HepG2 (cell line): ENCODE results near the gene NOCT. TPM values are rescaled to one million over a fixed set of nuclear protein-coding genes. Genes with fewer than 3 reads are reported as not detected.

Source experiments
- ATAC-seq: fragments of 200-7000 bp; cut with Tn5 transposase; 3 replicates; pipeline ENCODE4 v1.9.1; 2020; ENCODE audit warnings: mild to moderate bottlenecking, moderate library complexity
- BruUV-seq: library from RNA; stranded (reverse); fragments of 400-500 nt; replicated peaks from 2 replicates; lab custom pipeline; 2021; lab: Mats Ljungman, UMichigan
- CTCF ChIA-PET: fragments of 300-600 bp; formaldehyde crosslinking; extraction: SDS; loops from one replicate; lab custom pipeline; 2021; ENCODE audit warnings: low total read pairs, inconsistent platforms, low intra/inter-chr PET ratio; lab: Yijun Ruan, JAX
- POLR2A ChIA-PET: fragments of 350-600 bp; sonication (Branson Sonifier 250); formaldehyde crosslinking; loops from one replicate; lab custom pipeline; 2020; ENCODE audit warnings: antibody characterized with exemption, inconsistent platforms; lab: Yijun Ruan, JAX
- DNase-seq: peaks from one replicate; pipeline ENCODE4 v3.0.0-alpha.2; 2015; ENCODE audit warnings: low spot score
- FAIRE-seq: peaks from 3 replicates; lab custom pipeline; 2011; peaks lifted over from hg19 to GRCh38; lab: Jason Lieb, UNC
- H2AFZ ChIP-seq: one replicate; pipeline ENCODE4 v1.6.1; 2011; ENCODE audit warnings: low read length, inconsistent platforms
- H3K27ac ChIP-seq: fragments of 300-600 bp; 3 replicates; pipeline ENCODE4 v1.8.0; 2011; ENCODE audit warnings: mixed run types, mild to moderate bottlenecking, mixed read lengths, low read length, inconsistent platforms; ENCODE audit not compliant: insufficient read depth; ENCODE audit errors: extremely low read length
- H3K27me3 ChIP-seq, 2 experiments: fragments of 200-600 bp in 1 of 2; 2 replicates in 1 of 2; 3 replicates in 1 of 2; pipeline versions ENCODE4 v1.6.0 to v1.8.0; 2011; ENCODE audit warnings: low read length in 2 of 2, mild to moderate bottlenecking in 2 of 2, moderate library complexity in 2 of 2, inconsistent platforms in 1 of 2; ENCODE audit not compliant: insufficient read depth in 2 of 2, control insufficient read depth in 1 of 2
- H3K36me3 ChIP-seq, 2 experiments: fragments of 200-600 bp in 1 of 2; replicated peaks in 1 of 2; 2 replicates in 1 of 2; 3 replicates in 1 of 2; pipeline versions ENCODE4 v1.5.1 to v1.8.0; 2011; ENCODE audit warnings: low read length in 2 of 2, inconsistent platforms in 1 of 2; ENCODE audit not compliant: insufficient read depth in 2 of 2, control insufficient read depth in 1 of 2
- H3K4me1 ChIP-seq: 2 replicates; pipeline ENCODE4 v1.5.1; 2012; ENCODE audit warnings: low read length, inconsistent platforms; ENCODE audit not compliant: insufficient read depth
- H3K4me2 ChIP-seq: 2 replicates; pipeline ENCODE4 v1.6.0; 2011; ENCODE audit warnings: low read depth, low read length, inconsistent platforms
- H3K4me3 ChIP-seq, 3 experiments: fragments of 200-600 bp in 1 of 3; sonication (generic), shearing (Covaris generic) in 1 of 3; replicated peaks in 1 of 3; 2 replicates each; pipeline ENCODE4 v1.5.1; 2011 to 2016; ENCODE audit warnings: low read length in 3 of 3, inconsistent platforms in 2 of 3, low read depth in 2 of 3, mild to moderate bottlenecking in 2 of 3, control low read depth in 1 of 3, mixed read lengths in 1 of 3; ENCODE audit not compliant: insufficient read depth in 1 of 3
- H3K79me2 ChIP-seq: one replicate; pipeline ENCODE4 v1.6.1; 2011; ENCODE audit warnings: low read length, inconsistent platforms; ENCODE audit not compliant: insufficient read depth
- H3K9ac ChIP-seq: 2 replicates; pipeline ENCODE4 v1.6.0; 2011; ENCODE audit warnings: mild to moderate bottlenecking, low read depth, low read length, inconsistent platforms; ENCODE audit not compliant: insufficient read depth
- H3K9me3 ChIP-seq: 2 replicates; pipeline ENCODE4 v1.5.1; 2012; ENCODE audit warnings: mild to moderate bottlenecking, low read length
- H4K20me1 ChIP-seq: 2 replicates; pipeline ENCODE4 v1.6.0; 2011; ENCODE audit warnings: inconsistent platforms, mild to moderate bottlenecking, low read length, moderate library complexity; ENCODE audit not compliant: insufficient read depth
- CHCHD3 ChIP-seq: sonication (generic); formaldehyde crosslinking; IDR thresholded peaks from 2 replicates; pipeline ENCODE4 v1.8.0; 2022; ENCODE audit warnings: mild to moderate bottlenecking, missing genetic modification reagents, moderate library complexity
- GLMP ChIP-seq: sonication (generic); formaldehyde crosslinking; IDR thresholded peaks from 2 replicates; pipeline ENCODE4 v1.9.0; 2021; ENCODE audit warnings: missing genetic modification reagents, mild to moderate bottlenecking, borderline replicate concordance
- NFIC ChIP-seq: IDR thresholded peaks from 2 replicates; pipeline ENCODE4 v1.6.1; 2012; ENCODE audit warnings: mild to moderate bottlenecking, low read length, inconsistent platforms
- NFRKB ChIP-seq: fragments of 450-650 bp; IDR thresholded peaks from 2 replicates; pipeline ENCODE4 v1.6.1; 2017
- NR0B2 ChIP-seq: sonication (generic); formaldehyde crosslinking; IDR thresholded peaks from 2 replicates; pipeline ENCODE4 v1.4.0; 2020; ENCODE audit warnings: mild to moderate bottlenecking, missing genetic modification reagents
- PCBP1 ChIP-seq: fragments of 200-400 bp; formaldehyde crosslinking; IDR thresholded peaks from 2 replicates; pipeline ENCODE4 v1.6.1; 2017; ENCODE audit warnings: mild to moderate bottlenecking, low read depth, low read length, borderline replicate concordance
- SNAI1 ChIP-seq: sonication (generic); formaldehyde crosslinking; IDR thresholded peaks from 2 replicates; pipeline ENCODE4 v1.5.0; 2020; ENCODE audit warnings: mild to moderate bottlenecking, missing genetic modification reagents, borderline replicate concordance
- SP1 ChIP-seq, 2 experiments: fragments of 450-650 bp in 1 of 2; sonication (generic) in 1 of 2; formaldehyde crosslinking in 1 of 2; IDR thresholded peaks; 2 replicates each; pipeline versions ENCODE4 v1.4.0 to v1.6.1; 2016 to 2020; ENCODE audit warnings: missing genetic modification reagents in 1 of 2
- ZNF10 ChIP-seq: sonication (generic); formaldehyde crosslinking; IDR thresholded peaks from 2 replicates; pipeline ENCODE4 v1.4.0; 2020; ENCODE audit warnings: mild to moderate bottlenecking, low read depth, missing genetic modification reagents, borderline replicate concordance
- ZNF101 ChIP-seq: sonication (generic); formaldehyde crosslinking; IDR thresholded peaks from 2 replicates; pipeline ENCODE4 v1.4.0; 2020; ENCODE audit warnings: mild to moderate bottlenecking, low read depth, missing genetic modification reagents, borderline replicate concordance
- ZNF275 ChIP-seq: sonication (generic); formaldehyde crosslinking; IDR thresholded peaks from 2 replicates; pipeline ENCODE4 v1.8.0; 2022; ENCODE audit warnings: missing genetic modification reagents, mild to moderate bottlenecking, inconsistent platforms, borderline replicate concordance
- ZNF292 ChIP-seq: sonication (generic); formaldehyde crosslinking; IDR thresholded peaks from 2 replicates; pipeline ENCODE4 v1.8.1; 2022; ENCODE audit warnings: mild to moderate bottlenecking, low read depth, missing genetic modification reagents, borderline replicate concordance
- ZNF567 ChIP-seq: sonication (generic); formaldehyde crosslinking; IDR thresholded peaks from 2 replicates; pipeline ENCODE4 v1.8.1; 2023; ENCODE audit warnings: mild to moderate bottlenecking, missing genetic modification reagents, borderline replicate concordance
- ZSCAN5A ChIP-seq: sonication (generic); formaldehyde crosslinking; IDR thresholded peaks from 2 replicates; pipeline ENCODE4 v1.8.0; 2022; ENCODE audit warnings: mild to moderate bottlenecking, missing genetic modification reagents, borderline replicate concordance
- WGBS: methylation state at CpG from one replicate; pipeline ENCODE4 v1.1.6; 2017; ENCODE audit warnings: low lambda C conversion rate; 5-methylcytosine and 5-hydroxymethylcytosine counted together
- in situ Hi-C: cut with HindIII; loops from 2 replicates; pipeline ENCODE4 v1.10.0; 2017; ENCODE audit warnings: low pct_unique_long_range_greater_than_20kb; ENCODE audit not compliant: extremely low pct_ligation_motif_present
- intact Hi-C: fragments of 100-400 bp; cut with micrococcal nuclease; formaldehyde crosslinking; loops from one replicate; pipeline ENCODE4 v1.10.0; 2022; ENCODE audit not compliant: unreplicated experiment
- polyA plus RNA-seq, 8 experiments: library from polyadenylated mRNA; depleted of rRNA in 3 of 8; stranded (reverse) in 7 of 8; unstranded in 1 of 8; fragments of >200 nt; fragmentation: Illumina TruSeq in 4 of 8; extraction: Trizol in 4 of 8; gene quantifications; 2 replicates each; pipeline versions ENCODE4 v1.2.1 to v1.2.3, GENCODE V29; 2011 to 2016; ENCODE audit warnings: low read depth in 4 of 8, missing spikeins in 1 of 8, mixed read lengths in 1 of 8; ENCODE audit not compliant: insufficient read depth in 1 of 8
- total RNA-seq, 5 experiments: library from RNA; depleted of rRNA; stranded (reverse); fragments of >200 nt; fragmentation: Illumina TruSeq; extraction: Trizol; gene quantifications; 2 replicates each; pipeline ENCODE4 v1.2.3, GENCODE V29; 2016; ENCODE audit warnings: low read depth in 1 of 5

NOCT gene
- total and polyA plus RNA-seq, 2 of the 13 experiments (the other 11 are each of a cell fraction or from before 2014, with no cell fraction given): 3.6 to 13.1 TPM

DNA sequence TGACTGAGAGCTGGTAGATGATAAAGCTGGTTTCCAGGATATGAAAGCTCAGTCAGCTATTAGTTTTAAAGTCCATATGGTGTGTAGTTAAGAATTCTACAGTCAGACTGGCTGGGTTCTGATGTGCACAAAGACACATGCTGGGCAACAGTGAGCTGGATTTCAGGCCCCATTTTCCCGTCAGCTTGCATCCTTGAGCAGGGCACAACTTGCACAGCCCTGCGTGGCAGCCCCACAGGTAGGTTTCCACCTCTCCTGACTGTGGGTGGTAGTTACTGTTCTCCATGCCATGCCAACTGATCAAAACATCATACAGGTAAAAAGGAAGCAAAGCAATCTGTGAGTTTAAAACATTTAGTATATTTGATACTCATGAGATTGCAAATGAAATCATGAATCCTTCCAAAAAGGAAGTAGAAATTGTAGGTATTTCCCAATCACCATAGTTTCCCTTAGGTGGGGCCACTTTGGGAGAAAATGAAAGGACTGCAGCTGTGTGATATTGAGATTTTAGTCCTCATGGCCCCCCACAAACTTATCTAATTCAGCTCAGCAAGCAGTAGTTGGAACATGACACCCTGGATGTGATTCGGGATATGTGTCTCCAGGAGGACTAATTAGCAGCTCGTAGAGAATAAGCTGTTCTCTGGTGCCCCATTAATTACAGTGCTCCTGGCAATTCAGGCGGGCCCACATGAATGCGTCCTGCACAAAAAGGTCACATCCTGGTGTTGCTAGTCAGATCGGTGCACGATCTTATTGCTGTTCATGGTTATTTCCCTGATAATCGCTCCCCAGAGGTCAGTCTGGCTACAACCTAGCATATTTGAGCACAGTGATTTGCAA, 42.4 kb upstream of the NOCT start (continued):
- TF ChIP-seq SP1 (IDR thresholded peaks at IDR 0.05) (no peak), SP1 (CRISPR knock-in tag; IDR thresholded peaks at IDR 0.05) (no peak), SNAI1 (CRISPR knock-in tag) (no peak), CHCHD3 (no peak), ZNF292 (CRISPR knock-in tag) (no peak), ZNF567 (CRISPR knock-in tag) (no peak)

GRCh38 chr4:138975225-138975624, 40.4 kb upstream of the NOCT start:
- DNase-seq (no peak), ATAC-seq (no peak), FAIRE-seq (no peak)
- Histone ChIP-seq H3K4me1 (peaks cover 60% of the 10 kb centered on the region), H3K9ac (no peak overlapping the region), H3K27me3 (no peaks in the 10 kb centered on the region), H2AFZ (no peak overlapping the region), H3K27ac (no peak overlapping the region), H3K79me2 (no peaks in the 10 kb centered on the region), H3K4me3 (no peak overlapping the region), H4K20me1 (no peaks in the 10 kb centered on the region), H3K36me3 (no peaks in the 10 kb centered on the region), H3K4me2 (no peak overlapping the region), H3K9me3 (no peaks in the 10 kb centered on the region)
- POLR2A ChIA-PET: no interaction called here
- CTCF ChIA-PET: no interaction called here
- intact Hi-C loops: no loop called here
- in situ Hi-C loops: no loop called here
- 66% methylated on average over 4 of the region's 4 CpGs for WGBS
- TF ChIP-seq SP1 (IDR thresholded peaks at IDR 0.05) (no peak), SP1 (CRISPR knock-in tag; IDR thresholded peaks at IDR 0.05) (no peak), NFIC (no peak), PCBP1 (no peak), ZNF10 (CRISPR knock-in tag) (no peak), ZNF275 (no peak), GLMP (CRISPR knock-in tag) (no peak), NR0B2 (CRISPR knock-in tag) (no peak), NFRKB (no peak), ZSCAN5A (CRISPR knock-in tag) (no peak), ZNF101 (CRISPR knock-in tag) (no peak)
- BruUV-seq: no TSS peak
